ENCODE results near the gene CLEC3B.
"Not testable (repeated sequence)": the region's sequence is repeated elsewhere in the genome, so short reads cannot be mapped to it uniquely, and the experiment has no call there.

CLEC3B gene

GRCh38 chr3:45037720-45038455, 11.8 kb downstream of the CLEC3B start:
- DNase-seq, result peak; percentile 91

GRCh38 chr3:45041666-45042065, 15.6 kb downstream of the CLEC3B start:
- DNase-seq, result no peak

- no peak for DNase-seq
Observed at GRCh38 chr3:45042162-45042561, 16.1 kb downstream of the CLEC3B start.

GRCh38 chr3:45043728-45044299, 17.7 kb downstream of the CLEC3B start:
- no peak for DNase-seq

- no peak for DNase-seq
Observed at GRCh38 chr3:45048244-45048643, 22.1 kb downstream of the CLEC3B start.

- DNase-seq, result no peak
Observed at GRCh38 chr3:45049807-45050206, 23.7 kb downstream of the CLEC3B start.

- DNase-seq, result no peak
Observed at GRCh38 chr3:45051685-45052084, 25.6 kb downstream of the CLEC3B start.

- not testable (repeated sequence) for DNase-seq
Observed at GRCh38 chr3:45053805-45054195, 27.7 kb downstream of the CLEC3B start.

GRCh38 chr3:45054196-45054857, 28.2 kb downstream of the CLEC3B start:
- DNase-seq, result no peak

GRCh38 chr3:45055032-45055410, 28.9 kb downstream of the CLEC3B start:
- no peak for DNase-seq

GRCh38 chr3:45055411-45056143, 29.5 kb downstream of the CLEC3B start:
- no peak for DNase-seq

- DNase-seq, result no peak
Observed at GRCh38 chr3:45056608-45057301, 30.7 kb downstream of the CLEC3B start.

GRCh38 chr3:45057557-45057956, 31.5 kb downstream of the CLEC3B start:
- DNase-seq, result no peak

GRCh38 chr3:45059132-45059531, 33.0 kb downstream of the CLEC3B start:
- DNase-seq, result no peak

GRCh38 chr3:45060165-45060892, 34.2 kb downstream of the CLEC3B start:
- DNase-seq, result no peak

- no peak for DNase-seq
Observed at GRCh38 chr3:45062697-45063070, 36.6 kb downstream of the CLEC3B start.

- peak; percentile 49 for DNase-seq
Observed at GRCh38 chr3:45064512-45065372, 38.6 kb downstream of the CLEC3B start.

GRCh38 chr3:45065373-45065720, 39.2 kb downstream of the CLEC3B start:
- no peak for DNase-seq

GRCh38 chr3:45066109-45066801, 40.2 kb downstream of the CLEC3B start:
- DNase-seq, result no peak

- DNase-seq, result no peak
Observed at GRCh38 chr3:45067486-45067885, 41.4 kb downstream of the CLEC3B start.

- DNase-seq, result no peak
Observed at GRCh38 chr3:45067941-45068340, 41.8 kb downstream of the CLEC3B start.
